Measurements from ENCODE around the gene ZNF524. TPM values are rescaled to one million over a fixed set of nuclear protein-coding genes. Genes with fewer than 3 reads are reported as not detected.

Gene ZNF524
- total RNA-seq, 2 experiments from 2014 or later: 31.2 to 32.9 TPM

GRCh38 chr19:55643887-55644176, 43.7 kb downstream of the ZNF524 start:
- Mint-ChIP-seq H3K9me3 (peaks cover 3% of the 10 kb centered on the region), H3K4me1 (peaks cover 56% of the 10 kb centered on the region), H3K27me3 (no peaks in the 10 kb centered on the region), H3K27ac (peak overlapping the region; percentile 98), H3K36me3 (ENCODE audit: low read depth) (peaks cover 28% of the 10 kb centered on the region), H3K4me3 (peak overlapping the region; percentile 93)
- ChIA-PET CTCF (interaction anchor here (2.1 kb wide), 1 partner anchor 11 kb away, joined by 17 read pairs; the partner anchor contains the start of gene U2AF2), POLR2A (no interaction called here)
- no peak for DNase-seq

- peaks cover 25% of the 10 kb centered on the region for H3K36me3 Mint-ChIP-seq (ENCODE audit: low read depth)
- ChIA-PET POLR2A (no interaction called here), CTCF (interaction anchor here (1.1 to 2.2 kb wide), 2 partner anchors 9 to 10 kb away, joined by 3 to 11 read pairs; partner anchors contain the start of gene U2AF2)
- peaks cover 52% of the 10 kb centered on the region for H3K4me1 Mint-ChIP-seq
- no peaks in the 10 kb centered on the region for H3K9me3 Mint-ChIP-seq
- H3K27ac Mint-ChIP-seq: peak overlapping the region; percentile 98
- H3K27me3 Mint-ChIP-seq: no peaks in the 10 kb centered on the region
- peak overlapping the region; percentile 93 for H3K4me3 Mint-ChIP-seq
- DNase-seq: no peak
Observed at GRCh38 chr19:55644191-55644833, 44.2 kb downstream of the ZNF524 start.

- Mint-ChIP-seq H3K36me3 (ENCODE audit: low read depth) (peaks cover 25% of the 10 kb centered on the region), H3K9me3 (no peaks in the 10 kb centered on the region), H3K27me3 (no peaks in the 10 kb centered on the region), H3K4me3 (peak overlapping the region; percentile 93), H3K27ac (peak overlapping the region; percentile 57), H3K4me1 (peaks cover 53% of the 10 kb centered on the region)
- POLR2A ChIA-PET: no interaction called here
- no peak for DNase-seq
- CTCF ChIA-PET: interaction anchor here (1.1 to 2.2 kb wide), 2 partner anchors 8 to 9 kb away, joined by 3 to 11 read pairs; partner anchors contain the start of gene U2AF2
Observed at GRCh38 chr19:55644842-55645511, 44.9 kb downstream of the ZNF524 start.

- DNase-seq: no peak
- Mint-ChIP-seq H3K9me3 (no peaks in the 10 kb centered on the region), H3K27me3 (no peaks in the 10 kb centered on the region), H3K4me1 (peaks cover 53% of the 10 kb centered on the region), H3K27ac (peak overlapping the region; percentile 57), H3K4me3 (peak overlapping the region; percentile 47), H3K36me3 (ENCODE audit: low read depth) (peaks cover 27% of the 10 kb centered on the region)
- ChIA-PET POLR2A (no interaction called here), CTCF (interaction anchor here (2.2 kb wide), 1 partner anchor 9 kb away, joined by 11 read pairs; the partner anchor contains the start of gene U2AF2)
Observed at GRCh38 chr19:55645512-55645881, 45.4 kb downstream of the ZNF524 start.

- POLR2A ChIA-PET: interaction anchor here (0.6 kb wide), 1 partner anchor 489 kb away, joined by 3 read pairs; no protein-coding TSS in a partner anchor
- Mint-ChIP-seq H3K4me1 (peaks cover 53% of the 10 kb centered on the region), H3K27me3 (no peaks in the 10 kb centered on the region), H3K4me3 (peak overlapping the region; percentile 75), H3K36me3 (ENCODE audit: low read depth) (peaks cover 23% of the 10 kb centered on the region), H3K9me3 (no peaks in the 10 kb centered on the region), H3K27ac (peak overlapping the region; percentile 54)
- CTCF ChIA-PET: interaction anchor here (0.6 to 1.7 kb wide), 8 partner anchors 9 to 785 kb away, joined by 3 to 12 read pairs (median 4); no protein-coding TSS in a partner anchor
- no peak for DNase-seq
Observed at GRCh38 chr19:55646889-55647731, 47.0 kb downstream of the ZNF524 start.

GRCh38 chr19:55647732-55648584, 47.9 kb downstream of the ZNF524 start, which contains the start of gene CCDC106:
Gene CCDC106, plus strand, starts transcription at chr19:55648212. Its CDS starts 835 bp downstream, at chr19:55649047.
- POLR2A ChIA-PET: interaction anchor here (0.6 kb wide), 1 partner anchor 490 kb away, joined by 3 read pairs; no protein-coding TSS in a partner anchor
- Mint-ChIP-seq H3K27ac (peak within 1 kb of the TSS; percentile 77), H3K36me3 (ENCODE audit: low read depth) (peaks cover 23% of the 10 kb centered on the region), H3K9me3 (no peaks in the 10 kb centered on the region), H3K27me3 (no peaks in the 10 kb centered on the region), H3K4me3 (peak within 1 kb of the TSS; percentile 75), H3K4me1 (peaks cover 51% of the 10 kb centered on the region)
- CTCF ChIA-PET: interaction anchor here (0.6 to 2.1 kb wide), 9 partner anchors 8 to 786 kb away, joined by 3 to 12 read pairs (median 4); no protein-coding TSS in a partner anchor
- peak; percentile 42 for DNase-seq

GRCh38 chr19:55648585-55649267, 48.6 kb downstream of the ZNF524 start:
- Mint-ChIP-seq H3K4me1 (peaks cover 46% of the 10 kb centered on the region), H3K27me3 (no peaks in the 10 kb centered on the region), H3K9me3 (no peaks in the 10 kb centered on the region), H3K36me3 (ENCODE audit: low read depth) (peaks cover 18% of the 10 kb centered on the region), H3K4me3 (peak overlapping the region; percentile 71), H3K27ac (peak overlapping the region; percentile 62)
- no peak for DNase-seq
- CTCF ChIA-PET: interaction anchor here (0.7 to 2.1 kb wide), 2 partner anchors 9 to 23 kb away, joined by 4 to 6 read pairs; no protein-coding TSS in a partner anchor
- POLR2A ChIA-PET: no interaction called here

GRCh38 chr19:55649268-55650125, 49.4 kb downstream of the ZNF524 start:
- CTCF ChIA-PET: interaction anchor here (0.7 to 2.1 kb wide), 3 partner anchors 10 to 24 kb away, joined by 4 to 6 read pairs (median 4); no protein-coding TSS in a partner anchor
- Mint-ChIP-seq H3K4me3 (peak overlapping the region; percentile 64), H3K27me3 (no peaks in the 10 kb centered on the region), H3K4me1 (peaks cover 40% of the 10 kb centered on the region), H3K27ac (peak overlapping the region; percentile 82), H3K9me3 (no peaks in the 10 kb centered on the region), H3K36me3 (ENCODE audit: low read depth) (peaks cover 18% of the 10 kb centered on the region)
- POLR2A ChIA-PET: no interaction called here
- no peak for DNase-seq

- CTCF ChIA-PET: interaction anchor here (1.4 to 2.1 kb wide), 2 partner anchors 10 to 13 kb away, joined by 4 to 6 read pairs; no protein-coding TSS in a partner anchor
- H3K9me3 Mint-ChIP-seq: no peaks in the 10 kb centered on the region
- peaks cover 18% of the 10 kb centered on the region for H3K36me3 Mint-ChIP-seq (ENCODE audit: low read depth)
- no peaks in the 10 kb centered on the region for H3K27me3 Mint-ChIP-seq
- H3K4me3 Mint-ChIP-seq: peak overlapping the region; percentile 27
- H3K27ac Mint-ChIP-seq: no peak overlapping the region
- DNase-seq: no peak
- peaks cover 38% of the 10 kb centered on the region for H3K4me1 Mint-ChIP-seq
- POLR2A ChIA-PET: no interaction called here
Observed at GRCh38 chr19:55650126-55650557, 50.1 kb downstream of the ZNF524 start.

- Mint-ChIP-seq H3K27ac (no peak overlapping the region), H3K36me3 (ENCODE audit: low read depth) (peaks cover 18% of the 10 kb centered on the region), H3K27me3 (no peaks in the 10 kb centered on the region), H3K4me3 (peak overlapping the region; percentile 22), H3K9me3 (no peaks in the 10 kb centered on the region), H3K4me1 (peaks cover 33% of the 10 kb centered on the region)
- DNase-seq: no peak
- CTCF ChIA-PET: interaction anchor here (1.4 kb wide), 1 partner anchor 14 kb away, joined by 4 read pairs; no protein-coding TSS in a partner anchor
- POLR2A ChIA-PET: no interaction called here
Observed at GRCh38 chr19:55650602-55651230, 50.6 kb downstream of the ZNF524 start.
